Anterior cingulate cortex (tissue), 58 donors: ENCODE results near the gene TPD52L2.
"Not testable (repeated sequence)": the region's sequence is repeated elsewhere in the genome, so short reads cannot be mapped to it uniquely, and the experiment has no call there.

Experiments
- DNase-seq, 58 donors: peaks; one replicate each; lab custom pipeline; 2025; lab: John Stamatoyannopoulos, UW

TPD52L2 gene

GRCh38 chr20:63923651-63924050, 58.6 kb downstream of the TPD52L2 start:
- no peak for DNase-seq

GRCh38 chr20:63924241-63924640, 59.2 kb downstream of the TPD52L2 start:
- no peak for DNase-seq

GRCh38 chr20:63926298-63926697, 61.2 kb downstream of the TPD52L2 start:
- DNase-seq = no peak

GRCh38 chr20:63929071-63929470, 64.0 kb downstream of the TPD52L2 start:
- no peak for DNase-seq

- not testable (repeated sequence) for DNase-seq
These were observed 64.4 kb downstream of the TPD52L2 start for GRCh38 chr20:63929473-63929883.

GRCh38 chr20:63930971-63931553, 66.0 kb downstream of the TPD52L2 start:
- DNase-seq = no peak

GRCh38 chr20:63931735-63932134, 66.7 kb downstream of the TPD52L2 start:
- no peak for DNase-seq

- no peak for DNase-seq
These were observed 67.6 kb downstream of the TPD52L2 start for GRCh38 chr20:63932606-63933160.

GRCh38 chr20:63933646-63934045, 68.6 kb downstream of the TPD52L2 start:
- DNase-seq = no peak

GRCh38 chr20:63934271-63935068, 69.4 kb downstream of the TPD52L2 start:
- no peak for DNase-seq

- DNase-seq = no peak
These were observed 70.4 kb downstream of the TPD52L2 start for GRCh38 chr20:63935447-63935846.

- DNase-seq = no peak
These were observed 72.5 kb downstream of the TPD52L2 start for GRCh38 chr20:63937596-63937995.

GRCh38 chr20:63939061-63939935, 74.2 kb downstream of the TPD52L2 start:
- no peak for DNase-seq

GRCh38 chr20:63940071-63940471, 75.0 kb downstream of the TPD52L2 start:
- no peak for DNase-seq

GRCh38 chr20:63940472-63941266, 75.6 kb downstream of the TPD52L2 start:
- no peak for DNase-seq
